Limb (tissue), 2 donors: ENCODE results near the gene FSIP1.

Source experiments
- DNase-seq, 2 donors: peaks; one replicate each; pipeline ENCODE4 v3.0.0-alpha.2; 2016; ENCODE audit errors: extremely low spot score in 2 of 2

Gene FSIP1

DNA sequence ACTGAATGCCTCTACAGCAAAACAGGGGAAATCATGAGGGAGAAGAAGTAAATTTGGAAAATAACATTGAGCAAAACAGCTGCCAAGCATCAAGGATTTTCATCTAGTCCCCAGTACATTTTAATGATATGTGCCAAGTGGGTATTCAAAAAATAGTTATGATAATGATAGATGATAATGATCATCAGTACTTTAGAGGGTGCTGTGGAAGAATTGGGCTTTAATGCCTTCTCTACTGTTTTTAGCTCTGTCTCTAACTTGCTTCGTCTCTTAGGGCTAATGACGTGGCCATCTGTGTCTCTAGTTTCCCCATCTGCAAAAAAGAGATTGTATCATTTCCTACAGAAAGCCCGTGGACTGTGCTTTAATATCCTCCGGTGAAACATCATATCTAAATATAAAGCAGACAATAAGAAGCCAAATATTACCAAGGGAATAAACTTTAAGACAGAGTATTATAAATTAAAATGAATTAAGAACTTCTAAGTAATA is 10.2 kb upstream of the FSIP1 start:
- DNase-seq: peak in 1 of 2 donors; percentile 39

DNA sequence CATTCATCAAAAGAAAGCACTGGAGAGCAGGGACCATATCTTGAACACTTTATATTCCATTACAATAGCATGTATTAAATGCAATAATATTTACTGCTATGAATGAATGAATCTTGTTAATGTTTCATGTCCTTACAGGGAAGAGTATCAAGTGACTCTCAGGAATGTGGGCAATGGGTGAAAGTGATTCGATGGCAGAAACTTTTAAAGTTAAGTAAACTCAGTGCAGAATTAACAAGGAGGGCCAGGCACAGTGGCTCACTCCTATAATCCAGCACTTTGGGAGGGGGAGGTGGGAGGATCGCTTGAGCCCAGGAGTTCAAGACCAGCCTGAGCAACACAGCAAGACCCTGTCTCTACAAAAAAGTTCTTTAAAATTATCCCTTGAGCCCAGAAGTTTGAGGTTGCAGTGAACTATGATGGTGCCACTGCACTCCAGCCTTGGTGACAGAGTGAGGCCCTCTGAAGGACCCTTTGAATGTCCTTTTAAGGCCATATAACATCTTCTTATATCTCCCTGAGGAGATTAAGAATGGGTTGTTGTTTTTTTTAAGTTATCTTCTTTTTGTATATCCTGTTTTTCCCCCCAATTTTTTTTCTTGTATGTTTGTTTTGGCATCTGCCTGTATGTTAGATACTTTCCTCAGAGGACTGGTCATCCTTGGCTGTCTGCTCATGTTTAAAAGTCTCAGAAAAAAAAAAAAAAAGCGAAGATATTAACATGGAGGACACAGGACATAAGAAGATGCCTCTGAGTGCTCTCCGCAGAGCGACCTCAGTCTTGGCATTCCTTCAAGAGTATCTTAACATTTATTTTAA is 9.6 kb upstream of the FSIP1 start:
- DNase-seq: no peak

DNA sequence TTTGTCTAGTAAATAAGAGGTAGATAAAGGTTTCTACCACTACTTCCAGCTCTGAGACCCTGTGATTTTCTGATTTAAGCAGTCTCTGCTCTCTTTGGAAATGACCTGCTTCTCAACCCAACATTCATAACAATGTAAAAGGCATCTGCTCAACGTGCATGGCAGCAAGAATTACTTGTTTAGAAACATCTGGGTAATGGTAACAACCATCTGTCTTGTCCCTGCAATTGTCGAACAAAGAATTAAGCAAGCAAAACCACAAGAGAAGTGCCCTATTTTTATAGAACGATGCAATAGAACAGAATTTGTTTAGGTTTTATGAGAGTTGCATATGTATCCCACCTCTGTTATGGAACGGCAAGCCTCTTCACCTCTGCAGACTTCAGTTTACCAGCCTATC is 7.1 kb upstream of the FSIP1 start:
- no peak for DNase-seq

DNA sequence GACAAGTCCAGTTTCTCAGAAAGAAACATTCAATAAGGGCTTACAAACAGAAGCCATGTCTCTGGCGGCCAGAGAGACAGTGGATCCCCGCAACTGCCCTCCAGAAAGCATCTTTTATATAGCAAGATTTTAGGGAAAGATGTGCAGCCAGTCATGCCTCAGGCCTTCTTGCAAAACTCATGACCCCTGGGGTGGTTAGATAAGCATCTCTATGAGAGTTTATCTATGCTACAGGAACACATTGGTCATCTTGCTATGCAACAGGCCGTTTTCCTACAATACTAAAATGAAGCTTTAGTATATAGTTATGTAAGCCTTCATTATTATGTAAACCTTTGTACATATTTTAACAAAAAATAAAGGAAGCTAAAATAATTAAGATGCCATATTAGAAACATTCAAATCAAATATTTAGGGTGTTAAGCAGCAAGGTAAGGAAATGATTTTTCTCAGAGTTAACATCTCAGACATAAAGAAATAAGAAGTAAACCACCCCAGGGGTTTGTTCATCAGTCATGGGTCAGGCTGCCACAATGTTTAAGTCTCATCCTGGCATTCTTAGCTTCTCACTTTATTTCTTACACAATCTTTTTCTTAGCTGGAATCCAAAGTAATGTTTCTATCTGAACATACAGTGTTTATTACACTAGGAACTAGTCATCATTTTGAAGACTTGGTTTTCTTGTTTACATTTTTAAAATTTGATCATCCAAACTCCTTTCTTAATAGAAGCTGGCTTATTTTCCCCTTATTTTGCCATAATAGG is 6.3 kb upstream of the FSIP1 start:
- no peak for DNase-seq

DNA sequence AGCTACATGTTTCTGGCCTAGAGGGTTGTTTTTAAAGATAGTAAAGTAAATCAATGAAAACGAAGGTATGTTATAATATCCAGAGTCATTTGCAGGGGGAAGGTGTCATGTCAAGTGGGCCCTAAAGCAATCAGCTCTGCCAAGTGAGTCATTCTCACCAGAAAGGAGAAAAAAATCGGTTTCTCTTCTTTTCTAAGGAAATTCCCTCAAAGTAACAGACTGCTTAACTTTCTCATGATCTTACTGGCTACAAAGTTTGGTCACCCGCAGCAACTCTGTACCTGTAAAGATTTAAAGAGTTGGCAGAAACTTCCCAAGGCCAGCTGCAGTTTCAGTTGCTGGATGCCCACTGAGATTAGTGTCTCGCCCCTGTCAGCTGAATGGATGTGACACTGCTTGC is 5.5 kb upstream of the FSIP1 start:
- DNase-seq: no peak

DNA sequence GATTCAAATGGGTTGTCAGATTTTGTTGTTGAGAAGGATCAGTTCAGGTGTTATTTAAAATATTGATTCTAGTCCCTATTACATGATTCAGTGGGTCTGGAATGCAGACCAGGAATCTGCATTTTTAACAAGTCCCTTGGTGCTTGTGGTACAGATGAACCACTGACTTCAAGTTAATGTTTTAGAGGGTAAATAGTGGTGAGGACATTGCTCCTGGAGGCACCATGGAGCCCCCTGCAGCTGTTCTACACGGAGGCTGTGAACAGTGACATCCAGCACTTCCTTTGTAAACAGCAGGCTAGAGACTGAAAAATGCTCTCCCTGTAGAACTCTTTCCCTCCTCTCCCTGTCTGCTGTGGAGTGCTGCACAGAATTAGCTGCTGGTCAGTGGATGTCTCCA is 4.8 kb upstream of the FSIP1 start:
- no peak for DNase-seq

DNA sequence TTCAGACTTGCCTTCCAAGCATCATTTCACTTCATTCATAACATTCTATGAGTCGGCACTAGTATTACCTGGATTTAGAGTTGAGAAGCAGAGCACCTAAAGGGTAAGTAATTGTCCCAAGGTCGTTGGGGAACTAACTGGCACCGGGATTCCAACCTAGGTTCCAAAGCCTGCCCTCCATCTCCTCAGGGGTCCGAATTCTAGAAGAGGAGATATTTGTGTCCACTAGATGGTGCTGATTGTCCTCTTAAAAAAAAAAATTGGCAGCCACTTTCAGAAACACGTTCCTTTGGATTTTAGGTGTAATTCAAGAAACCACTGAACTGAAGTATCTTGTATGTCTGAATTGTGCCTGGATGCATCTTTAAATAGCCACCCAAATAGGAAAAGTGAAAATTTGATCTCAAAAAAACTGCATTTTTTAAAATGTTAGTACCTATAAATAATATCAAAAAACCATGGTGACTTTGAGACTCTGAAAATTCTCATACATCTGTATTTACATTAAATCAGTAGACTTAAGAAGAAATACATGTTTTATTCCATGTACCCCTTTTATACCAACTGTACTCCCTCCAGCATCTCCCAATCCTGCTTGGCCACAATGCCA is 3.9 kb upstream of the FSIP1 start:
- DNase-seq: peak in 1 of 2 donors; percentile 81

DNA sequence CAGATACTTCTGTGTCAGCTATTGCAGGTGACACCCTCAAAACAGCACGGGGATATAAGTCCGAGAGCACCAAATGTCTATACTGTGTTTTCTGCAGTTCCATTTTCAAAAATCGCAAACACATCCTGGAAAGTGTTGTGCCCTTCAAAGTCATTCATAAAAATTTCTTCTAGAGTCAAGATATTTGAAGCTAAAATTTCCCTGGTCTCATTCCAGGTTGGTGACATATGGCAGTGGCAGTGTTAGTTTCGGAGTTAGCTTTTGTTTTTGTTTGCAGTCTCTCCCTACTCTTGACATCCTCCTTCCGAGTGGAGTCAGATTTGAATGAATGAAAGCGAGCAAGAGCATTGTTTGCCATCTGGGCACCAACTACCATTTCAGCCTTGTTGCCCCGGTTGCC is 3.2 kb upstream of the FSIP1 start:
- DNase-seq: no peak

DNA sequence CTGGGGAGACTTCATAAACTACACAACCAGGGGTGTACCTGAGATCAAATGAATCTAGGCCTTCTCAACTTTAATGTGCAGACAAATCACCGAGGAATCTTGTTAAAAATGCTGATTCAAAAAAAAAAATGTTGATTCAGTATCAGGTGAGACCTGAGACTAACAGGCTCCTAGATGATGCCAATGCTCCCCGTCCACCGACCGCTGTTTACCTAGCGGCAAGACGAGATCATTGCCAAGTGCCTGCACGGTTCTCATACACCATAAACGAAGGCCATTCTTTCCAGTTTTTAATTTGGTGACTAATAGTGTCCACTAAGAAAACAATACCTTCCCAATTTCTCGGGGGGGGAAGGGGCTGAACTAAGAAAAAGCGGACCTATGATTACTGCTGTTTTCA is 2.5 kb upstream of the FSIP1 start:
- DNase-seq: no peak

DNA sequence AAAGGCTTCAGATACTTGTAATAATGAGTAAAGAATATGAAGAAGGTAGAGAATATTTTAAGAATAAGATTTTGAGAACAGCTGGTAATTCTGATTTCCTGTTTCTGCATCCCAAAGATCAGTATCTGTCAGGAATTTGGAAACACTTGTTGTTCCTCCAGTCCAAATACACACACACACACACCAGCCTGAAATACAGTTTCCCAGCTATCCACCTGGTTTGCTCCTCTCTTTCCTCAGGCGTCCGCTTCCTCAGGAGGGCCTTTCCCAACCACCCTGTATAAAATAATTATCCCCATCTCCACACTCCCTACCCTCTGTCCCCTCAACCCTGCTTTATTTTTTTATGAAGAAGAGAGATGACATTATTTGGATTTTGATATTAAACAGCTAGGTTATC is 2.0 kb upstream of the FSIP1 start:
- no peak for DNase-seq

DNA sequence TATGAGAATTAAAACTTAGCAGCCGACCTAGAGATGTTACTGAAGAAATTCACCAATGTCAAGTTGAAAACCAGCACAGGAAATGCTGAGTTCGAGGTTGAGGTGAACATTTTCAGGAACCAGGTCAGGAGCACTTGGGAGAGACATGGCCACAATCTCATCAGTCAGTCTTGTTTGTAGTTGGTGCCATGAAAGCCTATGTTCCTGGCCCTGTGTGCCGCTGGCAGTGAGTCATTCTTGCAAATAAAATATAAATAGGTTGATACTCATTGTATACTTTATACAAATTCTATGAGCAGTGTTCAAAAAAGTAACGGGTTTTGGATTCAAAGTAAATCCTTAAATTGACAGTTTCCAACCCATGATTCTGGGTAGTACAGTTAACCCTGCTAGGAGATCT is 1.5 kb upstream of the FSIP1 start:
- DNase-seq: no peak

DNA sequence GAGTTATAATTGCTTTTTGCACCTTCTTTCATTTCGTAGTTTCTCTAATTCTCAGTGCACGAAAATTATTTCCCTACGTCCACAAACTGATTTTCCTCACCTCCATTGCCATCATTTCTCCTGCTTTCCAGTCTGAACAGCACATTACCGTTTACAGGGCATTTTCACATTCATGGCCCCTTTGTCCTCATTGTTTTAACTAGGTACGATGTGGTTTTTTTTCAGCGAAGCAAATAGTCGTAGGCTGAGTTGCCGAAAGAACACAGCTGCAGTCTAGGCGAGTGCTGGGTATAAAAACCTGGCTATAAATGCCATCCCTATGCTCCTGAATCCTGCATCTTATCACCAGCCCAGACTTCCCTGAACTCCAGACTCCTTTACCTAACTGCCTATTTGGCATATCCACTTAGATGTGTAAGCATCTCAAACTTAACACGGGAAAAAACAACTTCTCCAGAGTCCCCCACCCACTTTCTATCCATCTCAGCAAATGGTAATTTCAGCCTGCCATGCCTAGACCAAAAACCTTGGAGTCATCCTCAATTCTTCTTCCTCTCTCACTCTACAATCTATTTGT is 691 bp upstream of the FSIP1 start:
- DNase-seq: no peak

DNA sequence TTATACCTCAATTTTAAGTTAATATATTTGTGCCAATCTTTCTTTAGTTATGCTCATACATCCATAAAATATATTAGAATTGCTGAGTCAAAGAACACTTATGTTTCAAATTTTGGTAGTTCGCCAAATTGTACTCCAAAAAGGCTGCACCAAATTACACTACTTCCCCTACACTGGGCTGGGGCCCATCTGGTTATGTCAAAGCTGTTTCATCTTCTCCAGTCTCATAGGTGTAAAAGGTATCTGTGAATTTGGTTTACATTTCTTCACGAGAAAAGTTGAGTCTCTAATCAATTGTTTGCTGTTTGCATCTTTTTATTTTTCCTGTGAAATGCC is 706 bp downstream of the FSIP1 start:
- no peak for DNase-seq

DNA sequence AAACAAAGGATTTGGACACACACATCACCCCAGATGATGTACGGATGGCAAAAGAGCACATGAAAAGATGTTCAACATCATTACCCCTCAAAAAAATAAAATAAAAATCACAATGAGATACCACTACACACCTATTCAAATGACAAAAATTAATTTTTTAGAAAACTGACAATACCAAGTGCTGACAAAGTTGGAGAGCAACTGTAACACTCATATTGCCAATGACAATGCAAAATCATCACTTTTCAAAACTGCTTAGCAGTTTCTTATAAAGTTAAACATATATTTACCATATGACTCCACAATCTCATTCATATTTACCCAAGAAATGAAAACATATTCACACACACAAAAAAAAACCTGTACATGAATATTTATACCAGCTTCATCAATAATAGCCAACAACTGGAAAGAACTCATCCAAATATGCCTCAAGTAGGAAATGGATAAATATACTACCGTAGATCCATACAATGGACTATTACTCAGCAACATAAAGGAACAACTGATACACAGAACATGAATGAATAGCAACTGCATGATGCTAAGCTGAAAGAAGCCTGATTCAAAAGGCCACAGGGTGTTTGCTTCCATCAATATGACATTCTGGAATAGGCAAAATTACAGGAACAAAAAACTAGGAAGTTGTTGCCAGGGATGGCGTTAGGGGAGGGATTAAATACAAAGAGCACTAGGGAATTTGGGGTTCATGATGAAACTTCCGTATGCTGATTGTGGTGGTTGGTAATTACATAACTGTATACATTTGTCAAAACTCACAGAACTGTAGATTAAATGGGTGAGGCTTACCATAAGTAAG is 1.3 kb downstream of the FSIP1 start:
- no peak for DNase-seq

DNA sequence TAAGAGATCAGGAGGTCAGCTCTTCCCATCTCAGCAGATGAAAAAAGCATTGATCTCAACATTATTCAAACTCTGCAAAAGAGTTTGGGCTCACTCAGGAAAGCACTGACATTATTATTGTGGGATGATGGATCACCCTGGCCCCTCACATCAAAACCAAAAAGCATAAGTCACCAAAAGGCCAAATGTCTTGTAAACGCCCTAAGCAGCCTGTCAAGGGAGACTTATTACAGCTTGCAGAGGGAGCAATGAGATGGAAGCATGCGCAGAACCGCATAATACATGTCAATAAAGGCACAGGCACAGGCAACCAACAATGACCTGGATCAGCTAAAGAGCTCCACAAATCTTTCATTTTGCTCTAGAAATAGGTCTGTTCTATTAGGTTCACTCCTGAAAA is 4.6 kb downstream of the FSIP1 start:
- no peak for DNase-seq

DNA sequence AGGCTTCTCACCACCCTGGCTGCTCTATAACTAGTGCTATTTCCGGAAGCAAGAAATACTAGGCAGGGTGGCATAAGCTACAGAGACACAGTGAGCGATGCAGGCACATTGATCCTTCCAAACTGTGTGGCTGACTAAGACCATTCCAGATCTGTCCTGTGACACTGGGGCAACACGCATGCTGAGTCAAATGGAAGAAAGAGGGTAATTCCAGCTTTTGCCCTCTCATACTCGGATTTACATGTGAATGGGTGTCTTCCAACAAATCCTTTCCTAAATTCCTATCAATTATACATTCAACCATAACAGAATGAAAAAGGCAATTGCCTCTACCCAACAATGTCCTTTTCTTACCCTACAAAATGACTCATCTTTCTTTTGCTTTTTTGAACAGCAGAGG is 5.1 kb downstream of the FSIP1 start:
- no peak for DNase-seq

DNA sequence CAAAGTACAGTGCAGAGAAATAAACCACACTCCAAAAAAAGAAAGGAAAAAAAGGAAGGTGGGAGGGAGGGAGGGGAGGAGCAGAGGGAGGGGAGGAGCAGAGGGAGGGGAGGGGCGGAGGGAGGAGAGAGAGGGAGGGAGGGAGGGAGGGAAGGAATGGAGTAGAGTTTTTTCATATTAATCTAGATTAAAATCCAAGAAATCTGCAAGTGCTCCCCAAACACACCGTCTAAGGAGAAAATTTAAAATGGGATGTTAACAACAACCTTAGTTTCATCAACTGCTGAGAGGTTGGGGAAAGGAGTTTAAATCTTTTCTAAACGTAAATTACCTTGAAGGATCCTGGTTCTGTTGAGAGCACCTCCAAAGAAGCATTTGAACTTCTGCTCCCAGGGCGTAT is 6.6 kb downstream of the FSIP1 start:
- no peak for DNase-seq

DNA sequence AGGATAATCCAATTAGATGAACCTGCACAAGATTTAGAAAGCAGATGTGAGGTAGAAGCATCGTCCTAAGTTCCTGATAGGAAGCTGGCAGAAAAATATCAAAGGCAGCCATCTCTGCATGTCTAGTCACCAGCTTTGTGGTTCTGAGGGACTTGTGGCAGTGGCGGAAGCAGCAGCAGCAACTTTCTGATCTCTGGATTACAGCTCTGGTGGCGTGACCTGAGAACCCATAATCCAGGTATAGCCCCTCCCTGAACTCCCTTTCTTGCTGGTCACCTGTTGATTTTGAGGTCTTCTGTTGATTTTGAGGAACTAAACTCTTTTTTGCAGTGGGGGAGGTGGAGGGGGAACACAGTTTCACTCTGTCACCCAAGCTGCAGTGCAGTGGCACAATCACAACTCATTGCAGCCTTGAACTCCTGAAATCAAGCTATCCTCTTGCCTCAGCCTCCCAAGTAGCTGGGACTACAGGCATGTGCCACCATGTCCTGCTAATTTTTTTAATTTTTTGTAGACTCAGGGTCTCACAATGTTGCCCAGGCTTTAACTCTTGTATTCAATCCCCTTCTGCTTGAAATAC is 7.9 kb downstream of the FSIP1 start:
- DNase-seq: no peak

DNA sequence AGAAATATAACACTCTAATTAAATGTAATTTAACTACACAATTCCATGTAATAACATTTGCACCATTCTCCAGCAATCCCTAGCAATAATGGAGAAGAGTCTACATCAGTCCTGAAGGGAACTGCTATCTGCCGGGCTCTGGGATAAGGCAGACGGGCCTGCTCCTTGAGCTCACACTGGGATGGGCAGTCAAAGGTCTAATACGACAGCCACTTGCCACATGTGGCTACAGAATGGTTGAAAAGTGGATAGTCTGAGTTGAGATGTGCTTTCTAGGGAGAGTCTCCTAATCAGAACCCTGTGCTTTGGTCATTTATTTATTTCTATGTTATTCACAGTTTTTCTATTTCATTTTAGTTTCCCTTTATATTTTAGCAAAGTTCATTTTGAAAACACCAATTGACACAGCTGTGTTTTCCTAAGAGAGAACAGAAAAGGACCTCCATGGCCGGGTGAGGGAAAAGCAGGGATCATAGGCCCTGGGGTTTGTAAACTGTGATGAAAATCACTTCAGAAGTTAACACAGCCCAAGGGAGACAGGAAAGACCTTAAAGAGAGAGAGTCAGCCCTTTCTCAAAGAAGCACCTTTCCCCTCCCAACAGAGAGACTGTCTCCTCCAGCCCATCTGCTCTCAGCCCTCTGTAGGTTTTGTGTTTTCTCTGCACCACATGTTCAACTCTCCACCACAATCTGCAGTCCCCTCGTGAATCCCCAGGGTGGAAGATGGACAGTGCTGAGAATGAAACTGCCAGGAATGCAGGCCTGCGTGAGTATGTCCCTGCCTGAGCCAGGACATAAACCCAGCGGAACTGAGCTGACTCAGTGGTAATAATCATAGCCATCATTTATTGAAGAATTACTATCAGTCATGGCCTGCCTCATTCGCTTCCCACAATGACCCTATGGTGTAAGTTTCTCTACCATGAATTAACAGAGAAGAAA is 11.6 kb downstream of the FSIP1 start:
- DNase-seq: no peak

DNA sequence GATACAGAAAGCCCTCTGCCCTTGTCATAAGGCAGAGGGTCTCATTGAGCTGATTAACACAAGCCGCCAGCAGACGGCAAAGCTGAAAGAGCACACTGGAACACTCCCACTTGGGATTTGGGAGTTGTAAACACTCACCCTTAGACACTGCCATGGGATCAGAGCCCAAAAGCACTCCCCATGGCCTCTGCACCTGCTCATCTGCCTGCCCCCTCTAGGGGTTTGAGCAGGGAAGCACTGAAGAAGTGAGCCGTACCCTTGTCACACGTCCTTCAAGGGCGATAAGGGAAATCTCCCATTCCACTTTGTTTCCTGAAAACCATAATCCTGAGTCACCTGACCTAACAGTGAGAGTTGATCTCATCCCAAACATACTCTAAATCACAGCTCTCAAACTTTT is 14.7 kb downstream of the FSIP1 start:
- no peak for DNase-seq
